ENCODE measurements around the gene FAM131B. TPM values are rescaled to one million over a fixed set of nuclear protein-coding genes. Genes with fewer than 3 reads are reported as not detected.

FAM131B gene
- total and polyA plus RNA-seq, 2 of the 13 experiments (the other 11 are each of a cell fraction or from before 2014, with no cell fraction given): 0.07 TPM; not detected in 1

DNA sequence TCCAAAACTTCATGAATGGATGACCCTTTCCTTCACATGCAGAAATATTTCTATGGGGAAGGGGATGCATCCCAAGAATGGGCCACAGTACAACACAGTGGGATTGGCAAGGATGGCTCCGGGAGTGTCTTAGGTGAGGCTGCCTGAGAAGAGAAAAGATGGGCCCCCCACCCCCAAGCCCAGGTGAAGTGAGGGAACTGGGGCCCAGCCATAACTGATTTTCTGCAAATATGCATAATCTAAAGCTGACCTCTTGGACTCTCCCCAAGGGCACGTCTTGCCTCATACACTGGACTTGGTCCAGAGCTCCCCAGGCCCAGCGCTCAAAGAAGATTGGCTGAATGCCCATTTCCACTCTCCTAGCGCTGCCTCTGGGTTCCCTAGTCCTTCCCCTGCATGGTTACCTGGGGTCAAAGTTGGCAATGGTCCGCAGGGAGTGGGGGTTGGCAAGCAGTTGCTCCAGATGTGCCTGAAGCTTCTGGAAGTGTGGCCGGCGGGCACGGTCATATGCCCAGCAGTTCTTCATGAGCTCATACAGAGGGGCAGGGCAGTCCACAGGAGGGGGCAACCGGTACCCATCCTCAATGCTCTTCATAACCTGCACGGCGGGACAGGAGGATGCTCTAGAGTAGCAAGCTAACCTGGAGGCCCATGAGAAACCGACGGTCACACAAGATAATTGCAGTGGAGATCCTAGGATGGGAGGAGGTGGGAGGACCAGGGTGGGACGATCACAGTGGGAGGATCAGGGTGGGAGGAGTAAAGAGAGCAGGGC, 30.9 kb upstream of the FAM131B start (continued):
- TF ChIP-seq, protein P1, sequence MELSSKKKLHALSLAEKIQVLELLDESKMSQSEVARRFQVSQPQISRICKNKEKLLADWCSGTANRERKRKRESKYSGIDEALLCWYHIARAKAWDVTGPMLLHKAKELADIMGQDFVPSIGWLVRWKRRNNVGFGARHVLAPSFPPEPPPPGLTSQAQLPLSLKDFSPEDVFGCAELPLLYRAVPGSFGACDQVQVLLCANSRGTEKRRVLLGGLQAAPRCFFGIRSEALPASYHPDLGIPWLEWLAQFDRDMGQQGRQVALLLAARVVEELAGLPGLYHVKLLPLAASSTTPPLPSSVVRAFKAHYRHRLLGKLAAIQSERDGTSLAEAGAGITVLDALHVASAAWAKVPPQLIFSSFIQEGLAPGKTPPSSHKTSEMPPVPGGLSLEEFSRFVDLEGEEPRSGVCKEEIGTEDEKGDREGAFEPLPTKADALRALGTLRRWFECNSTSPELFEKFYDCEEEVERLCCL (CRISPR knock-in tag; IDR thresholded peaks at IDR 0.05; ENCODE audit: borderline replicate concordance): no peak
- peak; percentile 92 for TF ChIP-seq RARA (CRISPR knock-in tag; IDR thresholded peaks at IDR 0.05)
- no peak for TF ChIP-seq SOX13 (IDR thresholded peaks at IDR 0.05)
- TF ChIP-seq SOX13 (CRISPR knock-in tag; conservative IDR thresholded peaks at IDR 0.05 in 1 of 2, IDR thresholded peaks at IDR 0.05 in 1 of 2): peak in 1 of 2 experiments; percentile 80; a peak in 2 of 4 replicates
- TF ChIP-seq TARDBP (CRISPR knock-in tag; IDR thresholded peaks at IDR 0.05): peak; percentile 73
- no peak for TF ChIP-seq KDM5B (CRISPR knock-in tag; IDR thresholded peaks at IDR 0.05; ENCODE audit: borderline replicate concordance)
- no peak for TF ChIP-seq CREB1 (IDR thresholded peaks at IDR 0.05)
- no peak for TF ChIP-seq CREB1 (CRISPR knock-in tag; IDR thresholded peaks at IDR 0.05)
- peak; percentile 65; the same call in 1 of the 2 replicates for TF ChIP-seq SMAD3 (CRISPR knock-in tag; IDR thresholded peaks at IDR 0.05)
- no peak for TF ChIP-seq MIXL1 (CRISPR knock-in tag; IDR thresholded peaks at IDR 0.05)
- TF ChIP-seq, protein P2, sequence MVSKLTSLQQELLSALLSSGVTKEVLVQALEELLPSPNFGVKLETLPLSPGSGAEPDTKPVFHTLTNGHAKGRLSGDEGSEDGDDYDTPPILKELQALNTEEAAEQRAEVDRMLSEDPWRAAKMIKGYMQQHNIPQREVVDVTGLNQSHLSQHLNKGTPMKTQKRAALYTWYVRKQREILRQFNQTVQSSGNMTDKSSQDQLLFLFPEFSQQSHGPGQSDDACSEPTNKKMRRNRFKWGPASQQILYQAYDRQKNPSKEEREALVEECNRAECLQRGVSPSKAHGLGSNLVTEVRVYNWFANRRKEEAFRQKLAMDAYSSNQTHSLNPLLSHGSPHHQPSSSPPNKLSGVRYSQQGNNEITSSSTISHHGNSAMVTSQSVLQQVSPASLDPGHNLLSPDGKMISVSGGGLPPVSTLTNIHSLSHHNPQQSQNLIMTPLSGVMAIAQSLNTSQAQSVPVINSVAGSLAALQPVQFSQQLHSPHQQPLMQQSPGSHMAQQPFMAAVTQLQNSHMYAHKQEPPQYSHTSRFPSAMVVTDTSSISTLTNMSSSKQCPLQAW (CRISPR knock-in tag; IDR thresholded peaks at IDR 0.05): peak; percentile 82
- 0 out of 2 replicates have a peak, but pooled peaks have one; percentile 36 for TF ChIP-seq PPARG (CRISPR knock-in tag; conservative IDR thresholded peaks at IDR 0.05)
- TF ChIP-seq ZNF136 (CRISPR knock-in tag; IDR thresholded peaks at IDR 0.05; ENCODE audit: low read depth): no peak
- TF ChIP-seq, protein P3, sequence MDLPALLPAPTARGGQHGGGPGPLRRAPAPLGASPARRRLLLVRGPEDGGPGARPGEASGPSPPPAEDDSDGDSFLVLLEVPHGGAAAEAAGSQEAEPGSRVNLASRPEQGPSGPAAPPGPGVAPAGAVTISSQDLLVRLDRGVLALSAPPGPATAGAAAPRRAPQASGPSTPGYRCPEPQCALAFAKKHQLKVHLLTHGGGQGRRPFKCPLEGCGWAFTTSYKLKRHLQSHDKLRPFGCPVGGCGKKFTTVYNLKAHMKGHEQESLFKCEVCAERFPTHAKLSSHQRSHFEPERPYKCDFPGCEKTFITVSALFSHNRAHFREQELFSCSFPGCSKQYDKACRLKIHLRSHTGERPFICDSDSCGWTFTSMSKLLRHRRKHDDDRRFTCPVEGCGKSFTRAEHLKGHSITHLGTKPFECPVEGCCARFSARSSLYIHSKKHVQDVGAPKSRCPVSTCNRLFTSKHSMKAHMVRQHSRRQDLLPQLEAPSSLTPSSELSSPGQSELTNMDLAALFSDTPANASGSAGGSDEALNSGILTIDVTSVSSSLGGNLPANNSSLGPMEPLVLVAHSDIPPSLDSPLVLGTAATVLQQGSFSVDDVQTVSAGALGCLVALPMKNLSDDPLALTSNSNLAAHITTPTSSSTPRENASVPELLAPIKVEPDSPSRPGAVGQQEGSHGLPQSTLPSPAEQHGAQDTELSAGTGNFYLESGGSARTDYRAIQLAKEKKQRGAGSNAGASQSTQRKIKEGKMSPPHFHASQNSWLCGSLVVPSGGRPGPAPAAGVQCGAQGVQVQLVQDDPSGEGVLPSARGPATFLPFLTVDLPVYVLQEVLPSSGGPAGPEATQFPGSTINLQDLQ (CRISPR knock-in tag; IDR thresholded peaks at IDR 0.05): 0 out of 2 replicates have a peak, but pooled peaks have one; percentile 55
- TF ChIP-seq ZNF292 (CRISPR knock-in tag; IDR thresholded peaks at IDR 0.05; ENCODE audit: borderline replicate concordance, low read depth): no peak; the same call in 1 of the 2 replicates
- TF ChIP-seq, protein P4, sequence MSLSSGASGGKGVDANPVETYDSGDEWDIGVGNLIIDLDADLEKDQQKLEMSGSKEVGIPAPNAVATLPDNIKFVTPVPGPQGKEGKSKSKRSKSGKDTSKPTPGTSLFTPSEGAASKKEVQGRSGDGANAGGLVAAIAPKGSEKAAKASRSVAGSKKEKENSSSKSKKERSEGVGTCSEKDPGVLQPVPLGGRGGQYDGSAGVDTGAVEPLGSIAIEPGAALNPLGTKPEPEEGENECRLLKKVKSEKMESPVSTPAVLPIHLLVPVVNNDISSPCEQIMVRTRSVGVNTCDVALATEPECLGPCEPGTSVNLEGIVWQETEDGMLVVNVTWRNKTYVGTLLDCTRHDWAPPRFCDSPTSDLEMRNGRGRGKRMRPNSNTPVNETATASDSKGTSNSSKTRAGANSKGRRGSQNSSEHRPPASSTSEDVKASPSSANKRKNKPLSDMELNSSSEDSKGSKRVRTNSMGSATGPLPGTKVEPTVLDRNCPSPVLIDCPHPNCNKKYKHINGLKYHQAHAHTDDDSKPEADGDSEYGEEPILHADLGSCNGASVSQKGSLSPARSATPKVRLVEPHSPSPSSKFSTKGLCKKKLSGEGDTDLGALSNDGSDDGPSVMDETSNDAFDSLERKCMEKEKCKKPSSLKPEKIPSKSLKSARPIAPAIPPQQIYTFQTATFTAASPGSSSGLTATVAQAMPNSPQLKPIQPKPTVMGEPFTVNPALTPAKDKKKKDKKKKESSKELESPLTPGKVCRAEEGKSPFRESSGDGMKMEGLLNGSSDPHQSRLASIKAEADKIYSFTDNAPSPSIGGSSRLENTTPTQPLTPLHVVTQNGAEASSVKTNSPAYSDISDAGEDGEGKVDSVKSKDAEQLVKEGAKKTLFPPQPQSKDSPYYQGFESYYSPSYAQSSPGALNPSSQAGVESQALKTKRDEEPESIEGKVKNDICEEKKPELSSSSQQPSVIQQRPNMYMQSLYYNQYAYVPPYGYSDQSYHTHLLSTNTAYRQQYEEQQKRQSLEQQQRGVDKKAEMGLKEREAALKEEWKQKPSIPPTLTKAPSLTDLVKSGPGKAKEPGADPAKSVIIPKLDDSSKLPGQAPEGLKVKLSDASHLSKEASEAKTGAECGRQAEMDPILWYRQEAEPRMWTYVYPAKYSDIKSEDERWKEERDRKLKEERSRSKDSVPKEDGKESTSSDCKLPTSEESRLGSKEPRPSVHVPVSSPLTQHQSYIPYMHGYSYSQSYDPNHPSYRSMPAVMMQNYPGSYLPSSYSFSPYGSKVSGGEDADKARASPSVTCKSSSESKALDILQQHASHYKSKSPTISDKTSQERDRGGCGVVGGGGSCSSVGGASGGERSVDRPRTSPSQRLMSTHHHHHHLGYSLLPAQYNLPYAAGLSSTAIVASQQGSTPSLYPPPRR (CRISPR knock-in tag; IDR thresholded peaks at IDR 0.05; ENCODE audit: borderline replicate concordance): peak; percentile 86
- TF ChIP-seq RAD51 (IDR thresholded peaks at IDR 0.05; ENCODE audit: borderline replicate concordance): no peak
- TF ChIP-seq ZNF326 (CRISPR knock-in tag; IDR thresholded peaks at IDR 0.05; ENCODE audit: borderline replicate concordance): no peak
- no peak for TF ChIP-seq ZNF224 (CRISPR knock-in tag; IDR thresholded peaks at IDR 0.05)
- peak; percentile 77 for TF ChIP-seq SAP130 (CRISPR knock-in tag; IDR thresholded peaks at IDR 0.05; ENCODE audit: low read depth)

Measured in HepG2 (cell line).